HG02623 (cell line): ENCODE results near the gene USP48.

Experiments used
- ATAC-seq: cut with Tn5 transposase; IDR thresholded peaks from one replicate; pipeline ENCODE4 v1.9.1; 2021; ENCODE audit warnings: moderate library complexity; ENCODE audit not compliant: unreplicated experiment

Gene USP48

DNA sequence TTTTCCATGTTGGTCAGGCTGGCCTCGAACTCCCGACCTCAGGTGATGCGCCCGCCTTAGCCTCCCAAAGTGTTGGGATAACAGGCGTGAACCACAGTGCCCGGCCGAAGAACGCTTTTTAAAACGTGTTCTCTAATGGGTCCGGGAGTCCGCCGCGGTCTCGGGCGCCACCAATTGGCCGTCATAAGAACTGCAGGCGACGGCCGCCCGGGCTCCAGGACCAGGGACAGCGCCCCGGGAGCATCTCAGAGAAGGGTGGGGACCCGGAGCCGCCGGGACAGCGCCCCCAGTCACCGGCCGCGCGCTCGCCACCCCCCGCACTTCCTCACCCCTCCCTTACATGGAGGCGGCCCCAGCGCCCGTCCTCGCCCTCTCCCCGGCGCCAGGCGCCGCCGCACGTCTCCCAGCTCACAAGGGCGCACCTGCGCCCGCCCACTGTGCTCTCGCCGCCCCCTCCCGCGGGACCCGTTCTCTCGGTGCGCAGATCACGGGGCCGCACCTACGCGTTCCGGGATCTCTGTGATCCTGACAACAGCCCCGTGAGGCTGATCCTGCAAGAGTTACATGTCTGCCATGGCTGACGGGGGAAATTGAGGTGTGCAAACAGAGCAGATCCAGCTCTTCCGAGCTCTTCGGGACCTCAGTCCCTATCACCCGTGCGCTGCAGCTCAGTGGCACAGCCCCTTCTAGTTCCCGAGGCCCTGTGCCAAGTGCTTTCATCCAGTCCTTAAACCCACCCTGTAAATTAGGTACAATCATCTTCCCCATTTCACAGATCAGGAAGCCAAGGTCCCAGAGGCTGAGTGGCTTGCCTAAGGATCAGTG, 123.6 kb downstream of the USP48 start:
- no peak for ATAC-seq

GRCh38 chr1:21657456-21658190, 125.3 kb downstream of the USP48 start:
- ATAC-seq = no peak

GRCh38 chr1:21655748-21656147, 127.2 kb downstream of the USP48 start:
- ATAC-seq = no peak

DNA sequence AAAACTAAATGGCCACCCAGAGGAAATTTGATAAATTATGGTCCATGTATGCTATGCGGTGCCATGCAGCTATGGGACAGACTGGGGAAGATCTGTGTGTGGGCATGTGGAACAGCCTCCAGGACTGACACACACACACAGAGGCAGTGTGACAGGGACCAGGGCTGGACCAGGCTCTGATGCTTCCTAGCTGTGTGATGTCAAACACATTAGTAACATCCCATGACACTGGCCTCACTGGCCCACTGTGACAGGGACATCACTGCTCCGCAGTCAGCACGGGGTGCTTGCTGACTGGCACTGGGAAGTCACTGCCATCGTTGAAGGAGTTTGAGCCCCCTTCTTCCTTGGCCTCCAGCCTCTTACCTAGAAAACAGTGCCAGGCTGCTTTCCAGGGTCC, 127.7 kb downstream of the USP48 start:
- ATAC-seq = no peak

DNA sequence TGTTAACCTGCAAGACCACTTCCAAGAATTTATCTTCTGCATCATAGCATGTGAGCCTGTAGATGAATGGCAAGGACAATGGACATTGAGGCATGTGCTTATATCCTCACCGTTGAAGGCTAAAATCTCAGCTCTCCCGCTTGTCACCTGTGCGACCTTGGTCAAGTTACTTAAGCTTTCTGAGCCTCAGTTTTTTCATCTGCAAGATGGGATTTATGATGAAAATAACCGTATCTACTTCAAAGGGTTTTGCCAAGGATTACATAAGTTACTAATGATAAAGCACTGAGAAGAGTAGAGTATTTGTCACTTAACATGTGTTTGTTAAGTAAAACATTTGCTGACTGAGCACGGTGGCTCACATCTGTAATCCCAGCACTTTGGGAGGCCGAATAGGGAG, 128.7 kb downstream of the USP48 start:
- ATAC-seq = no peak

- ATAC-seq = no peak
These were observed 129.2 kb downstream of the USP48 start for GRCh38 chr1:21653744-21654100.

- no peak for ATAC-seq
These were observed 129.8 kb downstream of the USP48 start for GRCh38 chr1:21652937-21653743.

- ATAC-seq = no peak
These were observed 130.6 kb downstream of the USP48 start for GRCh38 chr1:21652101-21652936.

- ATAC-seq = no peak
These were observed 131.5 kb downstream of the USP48 start for GRCh38 chr1:21651214-21652042.

GRCh38 chr1:21650400-21650799, 132.5 kb downstream of the USP48 start:
- no peak for ATAC-seq

- no peak for ATAC-seq
These were observed 133.6 kb downstream of the USP48 start for GRCh38 chr1:21649315-21649714.

- no peak for ATAC-seq
These were observed 134.2 kb downstream of the USP48 start for GRCh38 chr1:21648791-21649190.

- no peak for ATAC-seq
These were observed 134.6 kb downstream of the USP48 start for GRCh38 chr1:21648352-21648730.

GRCh38 chr1:21647431-21648351, 135.3 kb downstream of the USP48 start:
- no peak for ATAC-seq

DNA sequence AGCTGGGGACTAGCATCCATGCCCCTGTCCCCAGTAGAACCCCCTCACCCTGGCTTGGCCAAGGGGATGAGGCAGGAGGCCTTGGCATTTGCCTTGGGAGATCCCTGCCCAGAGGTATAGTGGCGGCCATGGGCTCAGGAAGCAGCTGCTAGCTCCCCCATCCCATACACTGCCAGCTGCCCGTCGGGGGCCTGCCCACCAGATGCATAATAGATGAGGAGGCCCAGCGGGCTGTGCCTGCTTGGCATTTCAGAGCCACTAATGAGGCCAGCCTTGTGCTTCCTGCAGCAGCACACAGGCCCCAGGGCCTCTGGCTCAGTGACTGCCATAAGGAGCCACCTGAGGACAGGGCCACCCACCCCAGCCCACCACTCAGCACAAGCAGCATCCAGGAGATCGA, 137.4 kb downstream of the USP48 start:
- no peak for ATAC-seq

GRCh38 chr1:21644906-21645305, 138.0 kb downstream of the USP48 start:
- ATAC-seq = no peak

DNA sequence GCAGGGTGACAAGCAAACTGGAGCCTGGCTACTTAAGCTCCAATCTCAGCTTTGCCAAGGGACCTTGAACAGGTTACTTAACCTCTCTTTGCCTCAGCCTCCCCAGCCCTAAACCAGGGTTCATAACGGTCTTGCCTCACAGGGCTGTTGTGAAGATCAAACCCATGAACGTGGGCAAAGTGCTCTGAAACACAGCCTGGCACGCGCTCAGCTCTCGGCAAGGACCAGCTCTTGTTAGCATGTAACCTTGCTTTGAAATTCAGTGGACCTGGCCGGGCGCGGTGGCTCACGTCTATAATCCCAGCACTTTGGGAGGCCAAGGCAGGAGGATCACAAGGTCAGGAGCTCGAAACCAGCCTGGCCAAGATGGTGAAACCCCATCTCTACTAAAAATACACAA, 138.6 kb downstream of the USP48 start:
- no peak for ATAC-seq

- ATAC-seq = no peak
These were observed 139.3 kb downstream of the USP48 start for GRCh38 chr1:21643624-21644023.
